Renal cortex interstitium (tissue), 11 donors: ENCODE measurements around the gene PARVB. TPM values are rescaled to one million over a fixed set of nuclear protein-coding genes. Genes with fewer than 3 reads are reported as not detected.
A peak's percentile ranks its signal among the peaks of the same experiment; 100 is the strongest.

Experiments used
- DNase-seq, 11 donors: peaks; one replicate each; pipeline ENCODE4 v3.0.0-alpha.2; 2013; ENCODE audit warnings: low read depth in 9 of 11, low spot score in 4 of 11; ENCODE audit errors: extremely low read depth in 1 of 11
- polyA plus RNA-seq, 3 donors: library from polyadenylated mRNA; unstranded; fragments of 120-200 nt; gene quantifications; one replicate each; pipeline ENCODE4 v1.2.1, GENCODE V29; 2013; ENCODE audit not compliant: insufficient read length in 3 of 3

Gene PARVB
- polyA plus RNA-seq, 3 donors = 16.2 to 21.7 (median 20.2) TPM

DNA sequence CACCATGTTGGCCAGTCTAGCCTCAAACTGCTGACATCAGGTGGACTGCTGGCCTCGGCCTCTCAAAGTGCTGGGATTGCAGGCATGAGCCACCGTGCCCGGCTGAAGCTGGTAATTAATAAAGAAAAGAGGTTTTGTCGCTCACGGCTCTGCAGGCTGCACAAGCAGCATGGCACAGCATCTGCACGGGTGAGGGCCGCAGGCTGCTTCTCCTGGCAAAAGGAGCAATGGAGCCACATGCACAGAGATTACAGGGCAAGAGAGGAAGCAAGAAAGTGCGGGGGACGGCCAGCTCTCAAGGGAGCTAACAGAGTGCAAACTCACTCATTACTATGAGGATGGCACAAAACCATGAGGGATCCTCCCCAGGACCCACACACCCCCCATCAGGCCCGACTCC lies 4.7 kb upstream of the PARVB start:
- no peak for DNase-seq

DNA sequence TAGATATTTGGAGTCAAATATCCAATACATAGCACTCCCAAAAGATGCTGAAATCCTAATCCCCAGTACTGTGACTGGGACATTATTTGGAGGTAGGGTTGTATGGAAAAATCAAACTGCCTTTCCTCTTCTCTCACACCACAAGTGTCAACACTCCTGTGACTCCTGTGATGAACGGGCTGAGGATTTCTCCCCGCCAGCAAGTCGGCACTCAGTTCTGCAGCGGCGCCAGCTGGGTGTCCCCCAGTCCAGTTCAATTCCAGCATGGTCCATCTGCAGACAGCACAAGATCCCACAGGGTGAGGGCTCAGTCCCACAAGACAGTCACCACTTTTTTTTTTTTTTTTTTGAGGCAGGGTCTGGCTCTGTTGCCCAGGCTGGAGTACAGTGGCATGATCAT lies 4.3 kb upstream of the PARVB start:
- DNase-seq = no peak

DNA sequence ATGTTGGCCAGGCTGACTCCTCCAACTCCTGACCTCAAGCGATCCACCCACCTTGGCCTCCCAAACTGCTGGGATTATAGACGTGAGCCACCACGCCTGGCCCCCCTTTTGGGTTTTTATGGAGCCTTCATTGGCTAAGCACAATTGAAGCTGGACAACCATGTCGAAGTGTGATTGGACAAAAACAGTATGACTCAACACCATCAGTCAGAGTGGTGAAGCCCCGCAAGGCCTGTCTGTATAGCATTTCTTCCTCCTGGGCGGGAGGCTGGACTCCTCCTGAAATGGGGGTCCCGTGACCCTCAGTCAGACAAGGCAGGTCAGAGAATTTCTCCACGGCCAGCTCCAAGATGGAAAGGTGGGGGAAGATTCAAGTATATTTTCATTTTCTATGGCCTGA lies 3.1 kb upstream of the PARVB start:
- no peak for DNase-seq

DNA sequence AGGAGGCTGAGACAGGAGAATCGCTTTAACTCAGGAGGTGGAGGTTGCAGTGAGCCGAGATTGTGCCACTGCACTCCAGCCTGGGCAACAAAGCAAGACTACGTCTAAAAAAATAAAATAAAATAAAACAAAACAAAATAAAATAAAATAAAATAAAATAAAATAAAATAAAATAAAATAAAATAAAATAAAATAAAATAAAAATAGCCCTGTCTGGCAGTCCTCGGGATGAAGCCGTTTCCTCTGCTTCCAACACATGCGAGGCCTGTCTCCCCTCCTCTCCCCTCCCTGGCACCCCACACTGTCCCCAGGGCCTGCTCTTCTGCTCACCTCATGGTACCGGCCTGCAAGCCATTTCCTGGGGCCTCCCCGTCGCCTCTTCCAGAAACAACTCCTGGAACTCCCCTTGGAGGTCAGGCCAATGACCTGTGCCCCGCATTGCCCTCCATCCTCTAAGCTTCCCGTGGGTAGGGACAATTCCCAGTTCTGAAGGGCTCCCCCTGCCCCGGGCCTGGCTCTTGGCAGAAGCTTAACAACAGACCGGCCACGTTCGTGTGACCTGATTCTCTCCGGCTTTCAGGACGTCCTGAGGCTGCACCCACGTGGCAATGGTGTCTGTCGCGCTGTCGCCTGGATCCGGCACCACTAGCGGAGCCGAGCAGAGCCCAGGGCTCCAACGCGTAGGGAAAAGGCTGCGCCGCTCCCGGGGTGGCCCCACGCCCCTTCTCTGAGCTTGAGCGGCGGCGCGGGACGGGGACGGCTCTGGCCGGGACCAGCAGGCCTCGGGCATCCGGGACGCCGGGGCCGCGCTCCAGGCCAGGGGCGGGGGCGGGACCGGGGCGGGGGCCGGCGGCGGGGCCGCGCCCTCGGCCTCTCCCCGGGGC lies 456 bp upstream of the PARVB start:
- no peak for DNase-seq

DNA sequence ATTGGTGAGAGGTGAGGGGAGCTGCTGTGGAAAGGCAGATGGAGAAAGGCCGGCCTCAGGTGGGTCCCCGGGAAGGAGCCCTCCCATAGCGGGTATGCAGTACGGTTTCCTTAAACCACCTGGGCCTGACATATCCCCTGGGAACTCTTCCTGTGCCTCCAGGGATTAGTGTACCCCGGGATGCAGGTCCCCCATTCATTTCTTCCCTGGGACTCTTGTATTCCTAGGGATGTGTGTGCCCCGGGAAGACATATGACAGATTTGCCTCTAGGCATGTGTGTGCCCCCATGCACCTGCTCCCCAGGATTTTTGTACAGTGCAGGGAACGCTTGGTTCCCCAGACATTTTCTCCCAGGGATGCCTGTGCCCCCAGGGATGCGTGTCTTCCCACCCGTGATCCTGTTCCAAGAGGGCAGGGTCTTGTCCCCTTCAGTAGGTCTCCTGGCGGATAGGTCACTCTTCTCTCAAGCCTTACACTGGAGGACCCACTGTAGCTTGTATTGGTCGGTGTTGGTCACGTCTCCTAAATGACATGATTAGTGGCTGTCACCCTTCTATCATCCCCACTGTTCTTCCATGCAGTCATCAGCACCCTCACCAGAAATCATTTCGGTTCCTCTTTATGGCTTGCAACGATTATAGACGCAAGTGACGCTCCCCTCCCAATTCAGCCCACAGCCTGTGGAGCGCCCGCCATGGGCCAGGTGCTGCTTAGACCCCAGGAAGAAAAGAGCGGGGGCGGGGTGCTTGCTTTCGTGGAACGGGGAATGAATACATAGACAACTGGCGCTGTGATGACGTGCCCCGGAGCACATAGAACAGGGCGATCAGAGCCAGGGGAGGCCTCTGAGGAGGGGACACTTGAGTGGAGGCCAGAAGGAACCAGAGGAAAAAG lies 1.3 kb downstream of the PARVB start:
- DNase-seq = no peak

DNA sequence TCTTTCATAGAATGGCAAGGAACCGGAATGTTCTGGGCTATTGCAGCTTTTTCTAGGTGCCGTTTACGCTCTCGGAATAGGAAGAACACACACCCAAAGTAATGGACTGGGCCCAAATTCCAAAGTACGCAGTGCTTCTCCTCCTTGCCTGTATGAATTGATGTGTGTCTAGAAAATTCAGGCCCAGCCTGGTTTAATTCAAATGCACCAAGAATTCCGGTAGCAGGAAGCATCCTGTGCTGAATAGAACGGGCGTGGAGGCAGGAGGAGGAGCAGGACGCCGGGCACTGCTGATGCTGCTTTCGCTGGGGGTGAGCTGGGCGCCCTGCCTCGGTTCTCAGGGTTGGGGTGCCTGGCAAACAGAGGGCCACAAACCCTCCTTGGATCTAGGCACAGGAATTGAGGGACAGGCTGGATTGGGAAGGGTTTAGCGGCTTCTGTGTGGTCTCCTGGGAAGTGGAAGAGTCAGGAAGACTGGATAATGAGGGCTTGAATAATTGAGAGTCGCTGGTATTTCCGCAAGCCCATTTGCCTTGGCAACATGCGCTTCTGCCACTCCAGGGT lies 2.0 kb downstream of the PARVB start:
- no peak for DNase-seq

DNA sequence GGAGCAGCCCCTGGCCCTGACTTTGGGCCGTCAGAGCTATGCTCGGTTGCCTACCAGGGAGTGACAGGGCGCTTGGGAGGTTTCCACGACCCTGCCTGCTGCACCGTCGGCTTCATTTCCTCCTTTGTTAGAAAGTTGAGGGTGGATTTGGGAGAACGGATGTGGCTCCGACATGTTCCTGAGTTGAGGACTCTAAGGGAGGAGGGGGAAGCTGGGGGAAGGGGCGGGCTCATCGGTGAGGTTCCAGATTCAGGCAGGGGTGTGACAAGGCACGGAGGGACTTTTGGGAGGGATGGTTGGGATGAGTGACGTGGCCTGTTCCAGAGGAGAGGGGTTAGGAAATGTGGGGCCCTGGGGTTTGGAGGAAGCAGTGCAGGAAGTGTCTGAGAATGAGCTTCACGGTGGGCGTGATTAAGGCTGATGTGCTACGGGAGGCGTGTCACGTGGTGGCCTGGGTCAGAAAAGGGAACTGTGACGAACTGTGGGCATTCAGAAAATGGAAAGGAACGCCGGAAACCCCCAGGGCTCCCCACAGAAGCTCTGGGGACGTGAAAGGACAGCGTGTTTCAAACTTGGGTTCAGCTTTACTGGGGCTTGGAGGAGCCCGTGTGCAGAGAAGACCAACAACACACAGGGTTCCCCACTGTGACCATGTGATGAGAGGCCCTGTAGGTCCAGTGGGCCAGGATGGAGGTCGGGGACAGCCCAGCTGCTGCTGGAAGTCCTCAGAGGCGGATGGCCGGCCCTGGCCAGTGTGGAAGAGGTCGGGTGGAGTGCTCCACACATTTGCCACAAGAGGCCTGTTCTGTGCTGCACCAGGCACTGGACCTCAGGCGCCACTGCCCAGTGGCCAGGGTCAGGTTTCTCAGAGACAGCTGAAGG lies 2.8 kb downstream of the PARVB start:
- DNase-seq = no peak

DNA sequence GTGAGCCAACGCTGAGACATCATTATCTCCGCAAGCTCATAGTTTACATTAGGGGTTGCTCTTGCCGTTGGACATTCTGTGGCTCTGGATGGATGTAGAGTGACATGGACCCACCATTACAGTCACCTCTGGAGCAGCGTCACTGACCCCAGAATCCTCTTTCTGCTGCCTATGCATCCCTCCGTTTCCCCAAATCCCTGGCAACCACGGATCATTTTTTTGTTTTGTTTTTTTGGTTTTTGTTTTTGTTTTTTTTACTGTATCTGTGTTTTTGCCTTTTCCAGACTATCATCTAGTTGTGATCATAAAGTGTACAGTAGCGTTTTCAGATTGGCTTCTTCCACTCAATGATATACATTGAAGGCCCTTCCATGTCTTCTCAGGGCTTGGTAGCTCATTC lies 4.0 kb downstream of the PARVB start:
- DNase-seq = no peak

DNA sequence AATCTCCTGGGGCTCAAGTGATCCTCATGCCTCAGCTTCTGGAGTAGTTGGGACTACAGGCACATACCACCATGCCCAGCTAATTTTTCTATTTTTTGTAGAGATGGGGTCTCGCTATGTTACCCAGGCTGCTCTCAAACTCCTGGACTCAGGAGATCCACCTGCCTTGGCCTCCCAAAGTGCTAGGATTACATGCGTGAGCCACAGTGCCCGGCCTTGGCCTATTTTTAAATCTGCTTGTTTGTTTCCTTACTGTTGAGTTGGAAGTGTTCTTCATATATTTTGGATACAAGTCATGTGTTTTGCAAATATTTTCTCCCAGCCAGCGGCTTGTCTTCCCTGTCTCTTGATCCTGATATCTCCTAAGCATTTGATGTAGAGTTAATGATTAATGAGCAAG lies 5.0 kb downstream of the PARVB start:
- DNase-seq = no peak

DNA sequence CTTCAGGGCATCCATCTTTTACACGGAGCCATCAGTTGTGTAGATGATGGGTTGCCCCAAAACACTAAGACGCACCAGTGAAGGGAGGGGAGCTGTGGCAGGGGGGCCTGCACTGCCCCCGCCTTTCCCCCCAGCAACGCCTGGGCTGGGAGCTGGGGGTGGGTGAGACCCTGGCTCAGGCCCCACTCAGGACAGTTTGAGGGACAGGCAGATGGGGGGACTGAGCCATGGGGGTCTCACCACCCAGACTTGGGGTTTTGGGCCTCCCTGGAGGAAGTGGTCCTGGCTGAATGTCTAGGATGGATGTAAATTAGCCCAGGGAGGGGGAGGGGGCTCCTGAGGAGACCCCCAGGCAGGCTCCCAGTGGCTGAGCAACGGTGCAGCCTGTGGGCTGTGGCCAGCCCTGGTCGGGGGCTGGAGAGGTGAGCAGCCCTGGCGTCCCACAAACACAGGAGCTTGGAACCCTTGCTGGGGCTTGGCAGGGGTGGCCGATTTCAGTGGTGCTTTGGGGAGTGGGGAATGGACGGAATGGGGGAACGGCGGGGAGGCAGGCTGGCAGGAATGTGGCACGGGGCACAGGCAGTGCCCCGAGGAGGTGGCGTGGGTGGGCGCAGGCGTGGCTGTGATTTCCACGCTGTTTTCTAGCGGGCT lies 6.1 kb downstream of the PARVB start:
- no peak for DNase-seq

DNA sequence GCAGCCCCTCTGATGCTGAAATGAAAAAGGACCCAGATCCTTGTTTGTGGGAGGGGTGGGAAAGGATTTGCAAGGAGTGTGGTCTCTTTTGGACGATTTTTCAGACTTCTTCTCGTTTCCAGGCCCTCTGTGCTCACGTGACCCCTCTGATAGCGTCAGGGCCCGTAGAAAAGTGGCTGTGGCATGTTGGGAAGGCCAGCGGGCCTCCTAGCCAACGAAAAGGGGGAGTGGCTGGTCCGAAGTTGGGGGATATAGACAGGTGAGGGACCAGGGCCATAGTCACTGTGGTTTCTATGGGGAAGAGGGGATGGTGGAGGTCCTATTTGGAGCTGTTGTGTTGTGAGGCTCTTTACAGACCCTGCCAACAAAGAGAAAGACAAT lies 6.6 kb downstream of the PARVB start:
- DNase-seq = no peak

DNA sequence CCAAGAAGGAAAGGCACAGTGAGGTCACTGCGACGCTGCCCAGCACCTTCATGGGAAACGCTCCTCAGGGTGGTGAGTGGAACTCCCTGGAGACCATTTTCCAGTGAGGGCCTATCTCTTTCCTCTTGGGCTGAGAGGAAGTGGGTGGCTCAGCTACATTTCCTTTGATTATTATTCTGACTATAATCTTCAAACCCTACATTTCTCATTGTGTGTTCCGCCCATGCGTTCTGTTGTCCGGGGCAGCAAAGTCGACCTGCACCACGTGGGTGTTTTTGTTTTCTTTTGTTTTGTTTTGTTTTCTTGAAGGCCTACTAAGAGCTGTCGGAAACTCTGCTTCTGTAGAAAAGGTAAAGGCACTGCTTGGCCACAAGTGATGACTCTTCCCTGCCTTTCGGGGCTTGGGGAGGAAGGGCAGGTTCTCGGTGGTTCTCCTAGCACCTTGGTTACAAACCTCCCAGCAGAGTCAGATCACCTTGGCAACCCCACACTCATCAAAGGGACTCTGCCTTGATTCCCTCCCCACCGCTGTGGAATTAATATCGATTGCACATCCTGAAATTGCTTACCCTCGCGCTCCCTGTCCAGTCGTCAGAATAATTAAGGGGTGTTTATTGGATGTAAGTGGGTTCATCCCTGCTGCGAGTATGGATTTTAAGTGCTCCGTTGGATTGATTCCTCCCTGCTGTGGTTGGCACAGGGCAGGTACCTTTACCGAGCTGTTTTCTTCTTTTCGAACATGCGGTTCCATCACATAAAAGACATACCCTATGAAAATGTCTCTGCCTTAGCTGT lies 7.3 kb downstream of the PARVB start:
- no peak for DNase-seq

DNA sequence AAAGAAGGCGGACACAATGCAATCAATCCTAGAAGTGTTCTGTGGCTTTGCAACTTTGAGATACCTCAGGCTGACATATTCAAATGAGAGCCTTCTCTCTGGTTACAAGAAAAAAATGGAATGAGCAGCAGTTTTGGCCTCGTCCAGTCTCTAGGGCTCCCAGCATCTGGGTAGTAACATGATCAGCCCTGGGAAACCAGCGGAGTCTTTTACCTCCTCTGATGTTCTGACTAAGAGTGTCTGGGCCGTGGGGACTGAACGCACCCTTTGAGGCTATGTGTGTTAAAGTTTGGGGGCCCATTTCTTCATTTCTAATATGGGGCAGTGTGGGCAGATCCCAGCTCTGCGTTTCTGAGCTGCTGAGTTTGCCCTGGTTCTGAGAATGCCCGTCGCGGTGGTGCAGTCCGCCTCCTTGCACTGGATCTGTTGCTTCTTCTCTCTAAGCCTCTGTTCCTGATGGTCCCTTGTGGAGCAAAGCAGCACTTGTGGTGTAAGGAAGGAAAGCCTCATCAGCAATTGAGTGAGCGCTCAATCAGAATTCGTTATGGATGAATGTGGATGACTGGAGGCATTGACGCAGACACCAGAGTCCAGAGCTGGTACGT lies 8.1 kb downstream of the PARVB start:
- no peak for DNase-seq

DNA sequence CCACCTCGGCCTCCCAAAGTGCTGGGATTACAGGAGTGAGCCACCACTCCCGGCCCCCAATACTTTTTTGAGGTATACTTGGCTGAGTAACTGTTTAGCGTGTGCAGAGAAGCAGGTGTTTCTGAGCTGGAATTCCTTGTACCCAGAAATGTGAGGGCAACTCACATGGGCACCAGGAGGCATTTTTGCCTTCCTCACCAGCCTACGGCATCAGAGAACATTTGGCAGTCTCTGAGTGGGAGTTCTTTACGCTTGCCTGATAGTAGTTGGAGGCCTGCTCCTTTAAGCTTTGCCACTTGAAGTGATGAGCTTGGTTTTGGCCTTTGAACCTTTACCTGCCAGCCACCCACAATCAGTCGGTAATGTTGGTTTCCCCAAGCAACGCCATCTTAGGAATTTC lies 9.2 kb downstream of the PARVB start:
- no peak for DNase-seq

DNA sequence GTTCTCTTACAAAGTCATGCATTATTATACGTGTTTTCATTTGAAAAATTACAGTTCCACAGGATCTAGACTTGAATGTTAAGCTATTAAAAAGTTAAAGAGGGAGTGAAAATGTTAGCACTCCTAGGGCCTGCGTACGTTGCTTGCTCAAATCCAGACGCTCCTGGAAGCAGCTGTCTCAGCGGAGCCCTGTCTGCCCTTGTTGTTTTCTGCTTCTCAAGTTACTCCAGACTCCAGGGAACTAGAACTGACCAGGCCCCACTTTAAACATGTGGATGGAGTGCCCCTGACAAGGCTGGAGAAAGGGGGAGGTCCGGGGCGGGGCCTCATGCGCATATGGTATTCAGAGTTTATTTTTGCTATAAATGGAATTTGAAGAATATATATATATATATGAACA lies 9.6 kb downstream of the PARVB start:
- DNase-seq = peak in 6 of 11 donors; percentile 46 to 64 (median 56)

DNA sequence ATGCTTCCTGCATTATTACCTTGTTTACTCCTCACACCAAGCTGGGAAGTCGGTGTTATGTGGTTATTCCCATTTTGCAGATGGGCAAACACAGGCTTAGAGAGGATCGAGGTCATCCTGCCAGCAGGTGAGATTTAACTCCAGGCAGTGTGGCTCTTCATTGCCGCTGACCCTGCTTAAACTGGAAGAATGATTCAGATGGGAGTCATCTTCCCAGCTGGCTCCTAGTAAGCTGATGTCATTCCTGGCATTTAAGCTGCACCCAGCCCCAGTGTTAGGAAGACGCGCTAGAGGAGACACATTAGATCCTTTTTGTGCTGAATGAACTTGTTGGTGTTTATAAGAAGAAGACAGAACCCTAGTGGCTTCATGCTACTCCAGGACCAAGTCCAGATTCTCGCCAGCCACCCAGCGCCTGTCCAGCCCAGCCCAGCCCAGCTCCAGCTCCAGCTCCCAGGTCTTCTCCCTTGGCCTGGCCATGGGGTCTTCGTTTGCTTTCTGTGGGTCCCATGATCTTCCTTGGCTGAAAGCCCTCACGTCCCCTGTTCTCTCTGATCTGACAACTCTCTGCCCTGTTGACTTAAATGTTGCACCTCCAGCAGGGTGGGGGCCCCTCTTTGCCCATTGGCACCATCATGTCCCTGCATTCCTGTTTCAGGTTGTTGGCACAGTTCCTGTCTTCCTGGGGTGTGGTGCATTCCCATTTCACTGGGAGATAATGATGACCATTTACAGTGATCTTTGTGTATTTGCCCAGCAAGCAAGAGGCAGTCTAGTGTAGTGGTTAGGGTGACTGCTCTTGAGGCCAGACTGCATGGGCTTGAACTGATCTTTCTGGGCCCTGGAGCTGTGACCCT lies 13.6 kb downstream of the PARVB start:
- no peak for DNase-seq
